Measurements from ENCODE around the gene HS6ST3. TPM values are rescaled to one million over a fixed set of nuclear protein-coding genes. Genes with fewer than 3 reads are reported as not detected.

HS6ST3 gene
- total and polyA plus RNA-seq, 2 experiments from 2014 or later, result 0.11 TPM; not detected in 1

DNA sequence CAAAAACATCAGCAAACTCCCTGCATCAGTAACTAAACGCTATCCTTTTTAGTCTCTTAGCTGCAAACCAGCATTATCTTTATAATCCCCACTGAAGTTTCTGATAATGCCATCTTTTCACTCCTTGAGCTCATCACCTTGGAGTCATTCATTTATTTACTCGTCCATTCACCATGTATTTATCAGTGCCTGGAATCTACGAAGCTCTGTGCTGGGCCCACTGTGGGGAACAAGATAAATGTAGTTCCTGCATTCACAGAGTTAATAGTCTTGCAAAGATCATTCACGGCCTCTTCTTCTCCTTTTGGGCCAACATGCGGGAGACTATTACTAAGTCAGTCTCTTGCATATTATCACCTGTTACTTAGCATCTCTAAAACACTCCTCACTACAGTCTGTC lies 89.4 kb downstream of the HS6ST3 start:
- no peak overlapping the region for H3K9ac ChIP-seq
- H3K9me3 ChIP-seq (ENCODE audit: low read depth), result no peaks in the 10 kb centered on the region
- H3K9me2 ChIP-seq (ENCODE audit: insufficient read depth), result no peaks in the 10 kb centered on the region
- H3F3A ChIP-seq (ENCODE audit: insufficient read depth), result no peaks in the 10 kb centered on the region
- H3K4me3 ChIP-seq, result no peak overlapping the region
- H3K79me2 ChIP-seq (ENCODE audit: insufficient read depth), result no peaks in the 10 kb centered on the region
- no peaks in the 10 kb centered on the region for H3K4me1 ChIP-seq (ENCODE audit: insufficient read depth)
- in situ Hi-C loops (cut with MboI), result no loop called here
- H2AFZ ChIP-seq, result no peak overlapping the region
- no peaks in the 10 kb centered on the region for H4K20me1 ChIP-seq (ENCODE audit: insufficient read depth)
- DNase-seq, result no peak
- TF ChIP-seq EZH2 (IDR thresholded peaks at IDR 0.05; ENCODE audit: insufficient read depth, poor library complexity, severe bottlenecking) (no peak), EZH2phosphoT487 (IDR thresholded peaks at IDR 0.05; ENCODE audit: insufficient read depth, low read depth) (no peak)
- WGBS, 2 experiments (ENCODE audit: low coverage in 1 of 2, low lambda C conversion rate in 2 of 2, missing lambda C conversion rate in 2 of 2), result 66 to 70% methylated on average over 5 of the region's 5 CpGs
- no peak overlapping the region for H3K27ac ChIP-seq
- H3K4me2 ChIP-seq (ENCODE audit: unreplicated experiment), result no peak overlapping the region
- H3K27me3 ChIP-seq (replicated peaks; ENCODE audit: insufficient read depth), result no peaks in the 10 kb centered on the region
- H3K36me3 ChIP-seq (ENCODE audit: low read depth), result no peaks in the 10 kb centered on the region

DNA sequence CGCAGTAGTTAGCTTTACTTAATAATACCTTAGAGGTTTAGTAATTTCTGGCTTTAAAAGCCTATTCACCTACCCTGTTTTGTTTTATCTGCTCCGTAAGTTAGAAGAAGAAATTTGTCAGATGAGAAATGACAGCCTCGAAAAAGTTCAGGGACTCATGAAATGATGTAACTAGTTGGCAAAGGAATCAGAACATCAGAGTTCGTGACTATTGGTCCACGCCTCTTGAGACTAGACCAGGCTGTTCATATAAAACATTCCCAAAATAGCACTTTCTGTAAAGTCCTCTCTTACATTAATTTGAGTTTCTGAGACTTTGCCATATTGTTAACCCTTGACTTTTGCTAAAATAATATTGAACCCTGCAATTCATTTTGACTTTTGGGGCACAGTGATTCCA lies 92.0 kb downstream of the HS6ST3 start:
- Histone ChIP-seq H3K27me3 (replicated peaks; ENCODE audit: insufficient read depth) (no peaks in the 10 kb centered on the region), H3K4me2 (ENCODE audit: unreplicated experiment) (no peak overlapping the region), H3K79me2 (ENCODE audit: insufficient read depth) (no peaks in the 10 kb centered on the region), H2AFZ (no peak overlapping the region), H3K9me2 (ENCODE audit: insufficient read depth) (no peaks in the 10 kb centered on the region), H3K9me3 (ENCODE audit: low read depth) (no peaks in the 10 kb centered on the region), H3K36me3 (ENCODE audit: low read depth) (no peaks in the 10 kb centered on the region), H3K9ac (no peak overlapping the region), H3K4me3 (no peak overlapping the region), H3F3A (ENCODE audit: insufficient read depth) (no peaks in the 10 kb centered on the region), H4K20me1 (ENCODE audit: insufficient read depth) (no peaks in the 10 kb centered on the region), H3K4me1 (ENCODE audit: insufficient read depth) (no peaks in the 10 kb centered on the region), H3K27ac (no peak overlapping the region)
- in situ Hi-C loops (cut with MboI), result no loop called here
- 10 to 13% methylated on average over 5 of the region's 5 CpGs for WGBS, 2 experiments (ENCODE audit: low coverage in 1 of 2, low lambda C conversion rate in 2 of 2, missing lambda C conversion rate in 2 of 2)
- peak; percentile 19 for DNase-seq
- no peak for TF ChIP-seq EZH2phosphoT487 (IDR thresholded peaks at IDR 0.05; ENCODE audit: insufficient read depth, low read depth)
- TF ChIP-seq EZH2 (IDR thresholded peaks at IDR 0.05; ENCODE audit: insufficient read depth, poor library complexity, severe bottlenecking), result no peak

GRCh38 chr13:96185818-96186217 lies 95.9 kb downstream of the HS6ST3 start:
- in situ Hi-C loops (cut with MboI), result no loop called here
- H3K4me2 ChIP-seq (ENCODE audit: unreplicated experiment), result no peak overlapping the region
- H3K4me3 ChIP-seq, result no peak overlapping the region
- no peak overlapping the region for H2AFZ ChIP-seq
- 62 to 68% methylated on average over 6 of the region's 6 CpGs for WGBS, 2 experiments (ENCODE audit: low coverage in 1 of 2, low lambda C conversion rate in 2 of 2, missing lambda C conversion rate in 2 of 2)
- no peaks in the 10 kb centered on the region for H3K9me3 ChIP-seq (ENCODE audit: low read depth)
- H3K4me1 ChIP-seq (ENCODE audit: insufficient read depth), result no peaks in the 10 kb centered on the region
- no peak for TF ChIP-seq EZH2 (IDR thresholded peaks at IDR 0.05; ENCODE audit: insufficient read depth, poor library complexity, severe bottlenecking)
- H3K27me3 ChIP-seq (replicated peaks; ENCODE audit: insufficient read depth), result no peaks in the 10 kb centered on the region
- DNase-seq, result no peak
- no peaks in the 10 kb centered on the region for H4K20me1 ChIP-seq (ENCODE audit: insufficient read depth)
- no peak overlapping the region for H3K27ac ChIP-seq
- no peak overlapping the region for H3K9ac ChIP-seq
- no peaks in the 10 kb centered on the region for H3K36me3 ChIP-seq (ENCODE audit: low read depth)
- H3K9me2 ChIP-seq (ENCODE audit: insufficient read depth), result no peaks in the 10 kb centered on the region
- H3F3A ChIP-seq (ENCODE audit: insufficient read depth), result no peaks in the 10 kb centered on the region
- no peaks in the 10 kb centered on the region for H3K79me2 ChIP-seq (ENCODE audit: insufficient read depth)

- Histone ChIP-seq H3F3A (ENCODE audit: insufficient read depth) (no peaks in the 10 kb centered on the region), H3K4me2 (ENCODE audit: unreplicated experiment) (no peak overlapping the region), H3K79me2 (ENCODE audit: insufficient read depth) (no peaks in the 10 kb centered on the region), H3K9me2 (ENCODE audit: insufficient read depth) (no peaks in the 10 kb centered on the region), H3K36me3 (ENCODE audit: low read depth) (no peaks in the 10 kb centered on the region), H4K20me1 (ENCODE audit: insufficient read depth) (no peaks in the 10 kb centered on the region), H3K27ac (no peak overlapping the region), H3K4me1 (ENCODE audit: insufficient read depth) (no peaks in the 10 kb centered on the region), H3K4me3 (no peak overlapping the region), H3K9me3 (ENCODE audit: low read depth) (no peaks in the 10 kb centered on the region), H2AFZ (no peak overlapping the region), H3K9ac (no peak overlapping the region), H3K27me3 (replicated peaks; ENCODE audit: insufficient read depth) (no peaks in the 10 kb centered on the region)
- in situ Hi-C loops (cut with MboI), result no loop called here
- no peak for DNase-seq
- TF ChIP-seq EZH2phosphoT487 (IDR thresholded peaks at IDR 0.05; ENCODE audit: insufficient read depth, low read depth), result no peak
- no peak for TF ChIP-seq EZH2 (IDR thresholded peaks at IDR 0.05; ENCODE audit: insufficient read depth, poor library complexity, severe bottlenecking)
- 25 to 27% methylated on average over 3 of the region's 3 CpGs for WGBS, 2 experiments (ENCODE audit: low coverage in 1 of 2, low lambda C conversion rate in 2 of 2, missing lambda C conversion rate in 2 of 2)
These were observed 101.5 kb downstream of the HS6ST3 start for GRCh38 chr13:96191367-96191766.

GRCh38 chr13:96193728-96194310 lies 103.9 kb downstream of the HS6ST3 start:
- no peaks in the 10 kb centered on the region for H3K4me1 ChIP-seq (ENCODE audit: insufficient read depth)
- H3K27me3 ChIP-seq (replicated peaks; ENCODE audit: insufficient read depth), result no peaks in the 10 kb centered on the region
- H3K4me3 ChIP-seq, result no peak overlapping the region
- TF ChIP-seq EZH2 (IDR thresholded peaks at IDR 0.05; ENCODE audit: insufficient read depth, poor library complexity, severe bottlenecking), result no peak
- H4K20me1 ChIP-seq (ENCODE audit: insufficient read depth), result no peaks in the 10 kb centered on the region
- no peaks in the 10 kb centered on the region for H3K9me3 ChIP-seq (ENCODE audit: low read depth)
- no peak for DNase-seq
- H2AFZ ChIP-seq, result no peak overlapping the region
- 36 to 37% methylated on average over 5 of the region's 5 CpGs for WGBS, 2 experiments (ENCODE audit: low coverage in 1 of 2, low lambda C conversion rate in 2 of 2, missing lambda C conversion rate in 2 of 2)
- no peak overlapping the region for H3K27ac ChIP-seq
- no peaks in the 10 kb centered on the region for H3K9me2 ChIP-seq (ENCODE audit: insufficient read depth)
- H3K79me2 ChIP-seq (ENCODE audit: insufficient read depth), result no peaks in the 10 kb centered on the region
- no peak overlapping the region for H3K4me2 ChIP-seq (ENCODE audit: unreplicated experiment)
- H3K9ac ChIP-seq, result no peak overlapping the region
- H3F3A ChIP-seq (ENCODE audit: insufficient read depth), result no peaks in the 10 kb centered on the region
- in situ Hi-C loops (cut with MboI), result no loop called here
- H3K36me3 ChIP-seq (ENCODE audit: low read depth), result no peaks in the 10 kb centered on the region

All from GM23248 (cell line).